22Rv1 (cell line): Measurements from ENCODE around the gene CCDC43.
"Not testable (repeated sequence)": the region's sequence is repeated elsewhere in the genome, so short reads cannot be mapped to it uniquely, and the experiment has no call there.

Experiments
- CTCF ChIP-seq: fragments of 450-650 bp; IDR thresholded peaks from 2 replicates; pipeline ENCODE4 v1.5.1; 2017; ENCODE audit warnings: mild to moderate bottlenecking
- ZFX ChIP-seq: fragments of 450-650 bp; IDR thresholded peaks from 2 replicates; pipeline ENCODE4 v1.6.1; 2017; ENCODE audit warnings: antibody characterized with exemption, borderline replicate concordance

DNA sequence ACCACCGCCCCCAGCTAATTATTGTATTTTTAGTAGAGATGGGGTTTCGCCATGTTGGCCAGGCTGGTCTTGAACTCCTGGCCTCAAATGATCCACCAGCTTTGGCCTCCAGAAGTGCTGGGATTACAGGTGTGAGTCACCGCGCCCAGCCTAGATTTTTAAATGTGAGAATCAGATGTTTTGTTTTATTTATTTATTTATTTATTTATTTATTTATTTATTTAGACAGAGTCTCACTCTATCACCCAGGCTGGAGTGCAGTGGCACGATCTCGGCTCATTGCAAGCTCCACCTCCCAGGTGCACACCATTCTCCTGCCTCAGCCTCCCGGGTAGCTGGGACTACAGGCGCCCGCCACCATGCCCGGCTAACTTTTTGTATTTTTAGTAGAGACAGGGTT, 10.7 kb upstream of the CCDC43 start:
- not testable (repeated sequence) for TF ChIP-seq CTCF, ZFX
